AG04450 (cell line): ENCODE data around the gene RNFT2. TPM values are rescaled to one million over a fixed set of nuclear protein-coding genes. Genes with fewer than 3 reads are reported as not detected.

ENCODE experiments used
- CTCF ChIA-PET: fragments of 300-600, 350-600 bp; formaldehyde crosslinking; extraction: SDS; loops from one replicate; lab custom pipeline; 2022; ENCODE audit warnings: antibody characterized with exemption, inconsistent platforms; lab: Charles Lee
- POLR2A ChIA-PET: fragments of 350-600 bp; formaldehyde crosslinking; extraction: SDS; loops from one replicate; lab custom pipeline; 2021; ENCODE audit warnings: antibody characterized with exemption, inconsistent platforms; lab: Yijun Ruan, JAX
- DNase-seq: peaks from one replicate; pipeline ENCODE4 v3.0.0-alpha.2; 2011; ENCODE audit warnings: low read depth, low spot score
- H3K27ac ChIP-seq: one replicate; pipeline ENCODE4 v1.5.1; 2012; ENCODE audit warnings: low read depth, low read length, control low read depth
- H3K27me3 ChIP-seq: one replicate; pipeline ENCODE4 v1.6.0; 2012; ENCODE audit warnings: low read length; ENCODE audit not compliant: control insufficient read depth, insufficient read depth
- H3K4me3 ChIP-seq: 2 replicates; pipeline ENCODE4 v1.5.1; 2011; ENCODE audit warnings: mild to moderate bottlenecking, low read depth, low read length, control low read depth
- H3K9me3 ChIP-seq: 2 replicates; pipeline ENCODE4 v1.5.1; 2012; ENCODE audit warnings: low read length; ENCODE audit not compliant: control insufficient read depth, insufficient read depth
- CTCF ChIP-seq: IDR thresholded peaks from 2 replicates; pipeline ENCODE4 v1.5.1; 2011; ENCODE audit warnings: low read depth, low read length, control low read depth, inconsistent platforms
- polyA plus RNA-seq: library from polyadenylated mRNA; depleted of rRNA; stranded (reverse); fragments of >200 nt; gene quantifications from 2 replicates; pipeline ENCODE4 v1.2.3, GENCODE V29; 2011

RNFT2 gene
- polyA plus RNA-seq, 1 experiment = 2.3 TPM

- POLR2A ChIA-PET = interaction anchor here (0.7 kb wide), 1 partner anchor 20 kb away, joined by 3 read pairs; no protein-coding TSS in a partner anchor
Observed at GRCh38 chr12:116852303-116852702, 114.2 kb downstream of the RNFT2 start.

GRCh38 chr12:116853507-116853906 lies 115.4 kb downstream of the RNFT2 start:
- no peak overlapping the region for H3K4me3 ChIP-seq
- DNase-seq = no peak
- no peak for TF ChIP-seq CTCF
- H3K27me3 ChIP-seq = peaks cover 3% of the 10 kb centered on the region
- no peak overlapping the region for H3K27ac ChIP-seq
- H3K9me3 ChIP-seq = no peaks in the 10 kb centered on the region; the same call in 1 of the 2 replicates
- POLR2A ChIA-PET = no interaction called here
- CTCF ChIA-PET = no interaction called here

More at GRCh38 chr12:116852303-116852702, 114.2 kb downstream of the RNFT2 start:
- H3K9me3 ChIP-seq = no peaks in the 10 kb centered on the region; the same call in 1 of the 2 replicates
- CTCF ChIA-PET = no interaction called here
- no peak for TF ChIP-seq CTCF
- no peak for DNase-seq
- no peak overlapping the region for H3K27ac ChIP-seq
- peaks cover 3% of the 10 kb centered on the region for H3K27me3 ChIP-seq
- H3K4me3 ChIP-seq = no peak overlapping the region

- H3K27ac ChIP-seq = no peak overlapping the region
- no peak for TF ChIP-seq CTCF
- no peaks in the 10 kb centered on the region for H3K9me3 ChIP-seq
- DNase-seq = no peak
- H3K27me3 ChIP-seq = peaks cover 6% of the 10 kb centered on the region
- POLR2A ChIA-PET = no interaction called here
- CTCF ChIA-PET = no interaction called here
- no peak overlapping the region for H3K4me3 ChIP-seq
Observed at GRCh38 chr12:116855744-116856470, 117.8 kb downstream of the RNFT2 start.

GRCh38 chr12:116856729-116857128 lies 118.6 kb downstream of the RNFT2 start:
- no peak for TF ChIP-seq CTCF
- no peak for DNase-seq
- ChIA-PET CTCF (no interaction called here), POLR2A (no interaction called here)
- H3K27ac ChIP-seq = no peak overlapping the region
- H3K27me3 ChIP-seq = peaks cover 6% of the 10 kb centered on the region
- no peak overlapping the region for H3K4me3 ChIP-seq
- no peaks in the 10 kb centered on the region for H3K9me3 ChIP-seq

- ChIA-PET CTCF (interaction anchor here (0.7 kb wide), 1 partner anchor 803 kb away, joined by 4 read pairs; no protein-coding TSS in a partner anchor), POLR2A (no interaction called here)
- Histone ChIP-seq H3K27ac (no peak overlapping the region), H3K4me3 (no peak overlapping the region), H3K9me3 (no peaks in the 10 kb centered on the region), H3K27me3 (peaks cover 6% of the 10 kb centered on the region)
- no peak for DNase-seq
- no peak for TF ChIP-seq CTCF
Observed at GRCh38 chr12:116859079-116859478, 121.0 kb downstream of the RNFT2 start.
